HEK293 (cell line): Measurements from ENCODE around the gene SNORC.

Experiments
- CTCF ChIA-PET: fragments of 350-600 bp; formaldehyde crosslinking; extraction: SDS; loops from one replicate; lab custom pipeline; 2021; ENCODE audit warnings: antibody characterized with exemption; lab: Yijun Ruan, JAX
- POLR2A ChIA-PET: fragments of 300-600 bp; formaldehyde crosslinking; extraction: SDS; loops from one replicate; lab custom pipeline; 2020; ENCODE audit warnings: antibody characterized with exemption, inconsistent platforms; lab: Yijun Ruan, JAX
- H3K27ac ChIP-seq: fragments of 200-500 bp; sonication (Bioruptor generic); 2 replicates; pipeline ENCODE4 v1.5.1; 2014; ENCODE audit warnings: low read depth, low read length, control low read depth, inconsistent platforms; ENCODE audit errors: extremely low read depth
- H3K36me3 ChIP-seq, 2 experiments: fragments of 200-500 bp in 1 of 2; sonication (Bioruptor generic) in 1 of 2; 1 replicate in 1 of 2; 2 replicates in 1 of 2; pipeline ENCODE4 v1.5.1; 2014 to 2017; ENCODE audit warnings: inconsistent platforms in 2 of 2, low read length in 2 of 2; ENCODE audit not compliant: control insufficient read depth in 2 of 2, insufficient read depth in 1 of 2
- H3K4me1 ChIP-seq: fragments of 200-500 bp; sonication (Bioruptor generic); 2 replicates; pipeline ENCODE4 v1.5.1; 2014; ENCODE audit warnings: mild to moderate bottlenecking, low read length, inconsistent platforms; ENCODE audit not compliant: control insufficient read depth, insufficient read depth
- H3K4me3 ChIP-seq: 2 replicates; pipeline ENCODE4 v1.5.1; 2011; ENCODE audit warnings: low read depth, mild to moderate bottlenecking, control low read depth, low read length, moderate library complexity
- H3K9me3 ChIP-seq: fragments of 200-500 bp; sonication (Bioruptor generic); 2 replicates; pipeline ENCODE4 v1.5.1; 2014; ENCODE audit warnings: low read depth, low read length, inconsistent platforms; ENCODE audit not compliant: control insufficient read depth, insufficient read depth
- MEIS1 ChIP-seq: sonication (generic); formaldehyde crosslinking; IDR thresholded peaks from 2 replicates; pipeline ENCODE4 v1.8.1; 2022; ENCODE audit warnings: missing genetic modification reagents, mild to moderate bottlenecking, borderline replicate concordance
- ZNF2 ChIP-seq: fragments of 450-650 bp; formaldehyde crosslinking; IDR thresholded peaks from 2 replicates; pipeline ENCODE4 v1.5.1; 2016; ENCODE audit warnings: missing biosample characterization, missing genetic modification characterization
- ZNF202 ChIP-seq: fragments of 450-650 bp; formaldehyde crosslinking; IDR thresholded peaks from 2 replicates; pipeline ENCODE4 v1.5.1; 2016; ENCODE audit warnings: missing biosample characterization, missing genetic modification characterization, borderline replicate concordance
- ZNF274 ChIP-seq, 2 experiments: fragments of 200-500 bp in 1 of 2; fragments of 450-650 bp in 1 of 2; sonication (Bioruptor generic) in 1 of 2; formaldehyde crosslinking in 1 of 2; IDR thresholded peaks; 2 replicates each; pipeline versions ENCODE4 v1.5.1 to v1.6.1; 2014 to 2016; ENCODE audit warnings: borderline replicate concordance in 1 of 2, inconsistent platforms in 1 of 2, low read length in 1 of 2, missing biosample characterization in 1 of 2, missing genetic modification characterization in 1 of 2
- ZNF585B ChIP-seq: fragments of 450-650 bp; formaldehyde crosslinking; IDR thresholded peaks from 2 replicates; pipeline ENCODE4 v1.5.1; 2016; ENCODE audit warnings: missing biosample characterization, missing genetic modification characterization
- ZNF629 ChIP-seq: fragments of 450-650 bp; formaldehyde crosslinking; IDR thresholded peaks from 2 replicates; pipeline ENCODE4 v1.5.1; 2017; ENCODE audit warnings: missing biosample characterization, missing genetic modification characterization
- ZNF792 ChIP-seq: fragments of 450-650 bp; formaldehyde crosslinking; IDR thresholded peaks from 2 replicates; pipeline ENCODE4 v1.5.1; 2016; ENCODE audit warnings: missing biosample characterization, missing genetic modification characterization
- TF ChIP-seq, protein P1 (sequence below): fragments of 450-650 bp; formaldehyde crosslinking; IDR thresholded peaks from 2 replicates; pipeline ENCODE4 v1.5.1; 2016; ENCODE audit warnings: missing biosample characterization, missing genetic modification characterization
- TF ChIP-seq, protein P2 (sequence below): fragments of 450-650 bp; formaldehyde crosslinking; IDR thresholded peaks from 2 replicates; pipeline ENCODE4 v1.5.1; 2017; ENCODE audit warnings: missing biosample characterization, missing genetic modification characterization
- TF ChIP-seq, protein P3 (sequence below): fragments of 450-650 bp; formaldehyde crosslinking; IDR thresholded peaks from 2 replicates; pipeline ENCODE4 v1.5.1; 2016; ENCODE audit warnings: missing biosample characterization, missing genetic modification characterization, borderline replicate concordance

The SNORC gene

DNA sequence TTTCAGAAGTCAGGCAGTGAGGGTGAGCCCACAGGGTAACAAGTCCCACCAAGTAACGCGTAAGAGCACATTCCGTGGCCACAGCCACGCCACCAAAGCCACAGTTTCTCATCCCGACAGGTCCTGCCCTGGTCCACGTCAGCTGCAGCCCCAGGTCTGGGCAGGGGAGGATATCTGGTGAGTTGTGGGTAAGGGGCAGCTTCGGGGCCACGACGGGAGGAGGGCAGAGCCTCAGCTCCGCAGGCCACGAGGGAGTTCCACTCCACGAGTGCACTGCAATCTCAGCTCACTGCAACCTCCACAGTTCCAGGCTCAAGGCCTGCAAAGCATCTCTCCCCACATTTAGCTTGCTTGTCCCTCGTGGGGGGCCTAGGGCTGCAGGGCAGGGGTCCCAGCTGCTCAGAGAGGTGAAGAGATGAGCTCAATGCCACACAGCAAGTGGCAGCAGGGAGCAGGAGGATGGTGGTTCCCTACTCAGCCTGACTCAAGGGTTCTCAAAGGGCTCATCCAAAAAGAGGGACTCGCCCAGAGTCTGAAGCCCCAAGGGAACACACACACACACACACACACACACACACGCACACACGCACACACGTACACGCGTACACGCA lies 12.5 kb downstream of the SNORC start:
- no peaks in the 10 kb centered on the region for H3K9me3 ChIP-seq
- POLR2A ChIA-PET: no interaction called here
- TF ChIP-seq ZNF585B (tag by site-specific recombination): no peak
- no peak for TF ChIP-seq ZNF274 (IDR thresholded peaks at IDR 0.05; ENCODE audit: low read length)
- TF ChIP-seq ZNF274 (tag by site-specific recombination; IDR thresholded peaks at IDR 0.05; ENCODE audit: borderline replicate concordance): no peak
- TF ChIP-seq, protein P1, sequence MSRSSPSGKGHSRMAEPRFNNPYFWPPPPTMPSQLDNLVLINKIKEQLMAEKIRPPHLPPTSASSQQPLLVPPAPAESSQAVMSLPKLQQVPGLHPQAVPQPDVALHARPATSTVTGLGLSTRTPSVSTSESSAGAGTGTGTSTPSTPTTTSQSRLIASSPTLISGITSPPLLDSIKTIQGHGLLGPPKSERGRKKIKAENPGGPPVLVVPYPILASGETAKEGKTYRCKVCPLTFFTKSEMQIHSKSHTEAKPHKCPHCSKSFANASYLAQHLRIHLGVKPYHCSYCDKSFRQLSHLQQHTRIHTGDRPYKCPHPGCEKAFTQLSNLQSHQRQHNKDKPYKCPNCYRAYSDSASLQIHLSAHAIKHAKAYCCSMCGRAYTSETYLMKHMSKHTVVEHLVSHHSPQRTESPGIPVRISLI (tag by site-specific recombination): no peak
- TF ChIP-seq, all 188 proteins: peak for 0
- no peak overlapping the region for H3K4me3 ChIP-seq
- no peak overlapping the region for H3K27ac ChIP-seq
- H3K36me3 ChIP-seq: peaks cover 0 to 45% of the 10 kb centered on the region in 2 experiments; a peak in 2 of 3 replicates
- CTCF ChIA-PET: interaction anchor here (0.6 kb wide), 1 partner anchor 11 kb away, joined by 3 read pairs; no protein-coding TSS in a partner anchor
- no peaks in the 10 kb centered on the region for H3K4me1 ChIP-seq

DNA sequence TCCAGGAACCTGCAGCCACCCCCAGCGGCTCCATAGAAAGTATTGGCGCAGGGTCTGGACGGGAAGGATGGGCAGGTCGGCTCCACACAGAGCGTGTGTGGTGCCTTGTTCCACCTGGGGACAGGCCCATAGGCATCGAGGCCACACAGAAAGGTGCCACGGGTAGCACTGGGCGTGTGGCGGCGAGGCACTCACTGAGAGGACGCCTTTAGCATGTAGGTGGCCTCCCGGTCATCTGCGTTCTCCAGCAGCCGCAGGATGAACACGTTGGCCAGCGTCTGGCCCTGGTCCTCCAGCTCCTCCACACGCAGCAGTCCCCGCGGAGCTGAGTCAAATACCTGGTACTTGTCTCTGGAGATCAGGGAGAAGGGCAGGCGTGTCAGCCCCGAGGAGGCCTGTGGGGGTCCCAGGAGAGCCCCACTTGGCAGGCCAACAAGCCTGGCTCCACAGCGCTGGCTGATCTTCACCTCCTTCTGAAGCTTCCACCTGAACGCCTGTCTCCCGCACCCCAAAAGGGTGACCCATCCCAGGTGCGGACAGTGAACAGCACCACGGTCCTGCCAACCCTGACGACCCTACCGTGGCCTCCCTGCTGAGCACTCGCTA lies 13.2 kb downstream of the SNORC start:
- H3K36me3 ChIP-seq: peaks cover 0 to 41% of the 10 kb centered on the region in 2 experiments; a peak in 2 of 3 replicates
- no peak for TF ChIP-seq ZNF792
- no peak for TF ChIP-seq ZNF2 (tag by site-specific recombination)
- TF ChIP-seq, protein P2, sequence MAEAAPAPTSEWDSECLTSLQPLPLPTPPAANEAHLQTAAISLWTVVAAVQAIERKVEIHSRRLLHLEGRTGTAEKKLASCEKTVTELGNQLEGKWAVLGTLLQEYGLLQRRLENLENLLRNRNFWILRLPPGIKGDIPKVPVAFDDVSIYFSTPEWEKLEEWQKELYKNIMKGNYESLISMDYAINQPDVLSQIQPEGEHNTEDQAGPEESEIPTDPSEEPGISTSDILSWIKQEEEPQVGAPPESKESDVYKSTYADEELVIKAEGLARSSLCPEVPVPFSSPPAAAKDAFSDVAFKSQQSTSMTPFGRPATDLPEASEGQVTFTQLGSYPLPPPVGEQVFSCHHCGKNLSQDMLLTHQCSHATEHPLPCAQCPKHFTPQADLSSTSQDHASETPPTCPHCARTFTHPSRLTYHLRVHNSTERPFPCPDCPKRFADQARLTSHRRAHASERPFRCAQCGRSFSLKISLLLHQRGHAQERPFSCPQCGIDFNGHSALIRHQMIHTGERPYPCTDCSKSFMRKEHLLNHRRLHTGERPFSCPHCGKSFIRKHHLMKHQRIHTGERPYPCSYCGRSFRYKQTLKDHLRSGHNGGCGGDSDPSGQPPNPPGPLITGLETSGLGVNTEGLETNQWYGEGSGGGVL: no peak
- no peak for TF ChIP-seq ZNF202 (tag by site-specific recombination)
- TF ChIP-seq ZNF629 (tag by site-specific recombination): no peak
- TF ChIP-seq, protein P3, sequence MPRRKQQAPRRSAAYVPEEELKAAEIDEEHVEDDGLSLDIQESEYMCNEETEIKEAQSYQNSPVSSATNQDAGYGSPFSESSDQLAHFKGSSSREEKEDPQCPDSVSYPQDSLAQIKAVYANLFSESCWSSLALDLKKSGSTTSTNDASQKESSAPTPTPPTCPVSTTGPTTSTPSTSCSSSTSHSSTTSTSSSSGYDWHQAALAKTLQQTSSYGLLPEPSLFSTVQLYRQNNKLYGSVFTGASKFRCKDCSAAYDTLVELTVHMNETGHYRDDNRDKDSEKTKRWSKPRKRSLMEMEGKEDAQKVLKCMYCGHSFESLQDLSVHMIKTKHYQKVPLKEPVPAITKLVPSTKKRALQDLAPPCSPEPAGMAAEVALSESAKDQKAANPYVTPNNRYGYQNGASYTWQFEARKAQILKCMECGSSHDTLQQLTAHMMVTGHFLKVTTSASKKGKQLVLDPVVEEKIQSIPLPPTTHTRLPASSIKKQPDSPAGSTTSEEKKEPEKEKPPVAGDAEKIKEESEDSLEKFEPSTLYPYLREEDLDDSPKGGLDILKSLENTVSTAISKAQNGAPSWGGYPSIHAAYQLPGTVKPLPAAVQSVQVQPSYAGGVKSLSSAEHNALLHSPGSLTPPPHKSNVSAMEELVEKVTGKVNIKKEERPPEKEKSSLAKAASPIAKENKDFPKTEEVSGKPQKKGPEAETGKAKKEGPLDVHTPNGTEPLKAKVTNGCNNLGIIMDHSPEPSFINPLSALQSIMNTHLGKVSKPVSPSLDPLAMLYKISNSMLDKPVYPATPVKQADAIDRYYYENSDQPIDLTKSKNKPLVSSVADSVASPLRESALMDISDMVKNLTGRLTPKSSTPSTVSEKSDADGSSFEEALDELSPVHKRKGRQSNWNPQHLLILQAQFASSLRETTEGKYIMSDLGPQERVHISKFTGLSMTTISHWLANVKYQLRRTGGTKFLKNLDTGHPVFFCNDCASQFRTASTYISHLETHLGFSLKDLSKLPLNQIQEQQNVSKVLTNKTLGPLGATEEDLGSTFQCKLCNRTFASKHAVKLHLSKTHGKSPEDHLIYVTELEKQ: no peak
- TF ChIP-seq, all 188 proteins: peak for 0
- Histone ChIP-seq H3K4me3 (no peak overlapping the region), H3K27ac (no peak overlapping the region), H3K9me3 (no peaks in the 10 kb centered on the region), H3K4me1 (no peaks in the 10 kb centered on the region)
- ChIA-PET POLR2A (no interaction called here), CTCF (interaction anchor here (0.6 kb wide), 1 partner anchor 11 kb away, joined by 3 read pairs; no protein-coding TSS in a partner anchor)

DNA sequence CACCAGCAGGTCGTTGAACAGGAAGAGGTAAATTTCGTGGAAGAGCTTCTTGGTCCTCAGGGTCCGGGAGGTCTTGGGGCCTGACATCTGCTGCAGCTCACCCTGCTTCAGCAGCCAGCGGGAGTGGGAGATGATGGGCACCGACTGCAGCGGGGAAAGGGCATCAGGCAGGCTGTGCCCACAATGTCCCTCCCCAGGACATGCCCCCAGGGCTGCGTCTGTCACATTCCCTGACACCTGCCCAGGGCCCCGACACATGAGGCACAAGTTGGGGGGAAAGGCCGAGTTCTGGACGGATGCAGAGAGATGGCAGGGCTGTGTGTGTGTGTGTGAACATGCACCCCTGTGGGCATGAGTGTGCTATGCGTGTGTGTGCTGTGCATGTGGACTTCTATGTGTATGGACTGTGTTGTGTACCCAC lies 13.9 kb downstream of the SNORC start:
- TF ChIP-seq MEIS1 (CRISPR knock-in tag): no peak
- Histone ChIP-seq H3K27ac (no peak overlapping the region), H3K9me3 (no peaks in the 10 kb centered on the region), H3K4me1 (no peaks in the 10 kb centered on the region), H3K36me3 (peaks cover 0 to 36% of the 10 kb centered on the region in 2 experiments; a peak in 2 of 3 replicates), H3K4me3 (no peak overlapping the region)
- POLR2A ChIA-PET: no interaction called here
- CTCF ChIA-PET: no interaction called here
